Activated naive CD8-positive, alpha-beta T cell treated with anti-CD3 and anti-CD28 coated beads for 36 hours (primary cell): ENCODE results near the gene TBX18. TPM values are rescaled to one million over a fixed set of nuclear protein-coding genes. Genes with fewer than 3 reads are reported as not detected.

Experiments
- DNase-seq: peaks from one replicate; pipeline ENCODE4 v3.0.0; 2021
- H3K27ac Mint-ChIP-seq: one replicate; pipeline ENCODE4 v1.8.0; 2022; ENCODE audit warnings: mild to moderate bottlenecking, moderate library complexity, mixed read lengths
- H3K27me3 Mint-ChIP-seq: one replicate; pipeline ENCODE4 v1.8.0; 2022; ENCODE audit warnings: mild to moderate bottlenecking, mixed read lengths
- H3K36me3 Mint-ChIP-seq: one replicate; pipeline ENCODE4 v1.8.0; 2021; ENCODE audit warnings: mild to moderate bottlenecking, mixed read lengths
- H3K4me1 Mint-ChIP-seq: one replicate; pipeline ENCODE4 v1.8.0; 2021; ENCODE audit warnings: mixed read lengths
- H3K4me3 Mint-ChIP-seq: one replicate; pipeline ENCODE4 v1.8.0; 2022; ENCODE audit warnings: mild to moderate bottlenecking, moderate library complexity, mixed read lengths
- H3K9me3 Mint-ChIP-seq: one replicate; pipeline ENCODE4 v1.8.0; 2022; ENCODE audit warnings: mixed read lengths
- total RNA-seq, 2 experiments: library from RNA; stranded (reverse); gene quantifications; one replicate each; pipeline ENCODE4 v1.2.3, GENCODE V29; 2021

Gene TBX18
- total RNA-seq, 2 experiments from 2014 or later, result not detected

GRCh38 chr6:84685983-84686584 is 78.3 kb downstream of the TBX18 start:
- Mint-ChIP-seq H3K27ac (no peak overlapping the region), H3K9me3 (no peaks in the 10 kb centered on the region)
- DNase-seq, result no peak

GRCh38 chr6:84681693-84682326 is 82.6 kb downstream of the TBX18 start:
- no peak for DNase-seq
- Mint-ChIP-seq H3K4me3 (no peak overlapping the region), H3K4me1 (no peaks in the 10 kb centered on the region), H3K36me3 (no peaks in the 10 kb centered on the region), H3K27me3 (no peaks in the 10 kb centered on the region), H3K9me3 (no peaks in the 10 kb centered on the region), H3K27ac (no peak overlapping the region)

More at GRCh38 chr6:84685983-84686584, 78.3 kb downstream of the TBX18 start:
- H3K27me3 Mint-ChIP-seq, result no peaks in the 10 kb centered on the region
- H3K36me3 Mint-ChIP-seq, result no peaks in the 10 kb centered on the region
- H3K4me3 Mint-ChIP-seq, result no peak overlapping the region
- H3K4me1 Mint-ChIP-seq, result no peaks in the 10 kb centered on the region

DNA sequence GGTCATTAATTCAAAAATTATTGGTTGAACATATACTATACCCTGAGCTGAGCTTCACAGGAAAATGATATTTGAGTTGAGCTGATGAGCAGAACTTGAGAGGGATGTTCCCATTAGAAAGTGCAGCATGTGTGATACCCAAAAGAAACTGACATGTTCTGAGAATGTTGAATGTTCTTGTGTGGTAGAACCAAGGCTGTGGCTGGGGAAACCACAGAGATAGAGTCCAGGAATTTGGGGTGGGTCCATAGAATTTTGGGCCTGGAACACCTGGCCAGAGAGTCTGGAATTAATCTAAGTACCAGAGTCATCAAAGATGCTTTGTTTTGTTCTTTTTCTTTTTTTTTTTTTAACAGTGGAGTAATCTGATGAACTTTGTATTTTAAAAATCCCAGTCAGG is 88.7 kb downstream of the TBX18 start:
- H3K27me3 Mint-ChIP-seq, result no peaks in the 10 kb centered on the region
- no peak for DNase-seq
- H3K9me3 Mint-ChIP-seq, result peaks cover 3% of the 10 kb centered on the region
- H3K36me3 Mint-ChIP-seq, result no peaks in the 10 kb centered on the region
- H3K4me1 Mint-ChIP-seq, result no peaks in the 10 kb centered on the region
- no peak overlapping the region for H3K4me3 Mint-ChIP-seq
- no peak overlapping the region for H3K27ac Mint-ChIP-seq

DNA sequence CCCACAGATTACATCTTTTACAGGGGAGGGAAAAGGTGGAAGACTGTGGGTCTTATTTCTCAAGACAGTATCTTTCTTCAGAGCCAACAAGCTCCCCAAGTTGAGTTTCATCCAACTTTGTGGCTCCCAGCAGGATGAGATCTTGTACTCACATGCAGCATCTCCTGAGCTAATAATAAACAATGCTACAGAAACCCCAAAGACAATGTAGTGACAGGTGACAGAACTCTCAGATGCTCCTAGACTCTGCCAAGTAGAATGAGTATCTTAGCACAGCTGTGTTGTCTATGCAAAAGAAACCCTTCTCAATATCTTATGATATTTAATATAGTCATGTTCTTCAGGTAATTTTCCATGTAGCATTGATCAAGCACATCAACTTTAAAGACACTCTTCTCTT is 90.0 kb downstream of the TBX18 start:
- Mint-ChIP-seq H3K4me3 (no peak overlapping the region), H3K4me1 (no peaks in the 10 kb centered on the region), H3K36me3 (no peaks in the 10 kb centered on the region), H3K27ac (no peak overlapping the region), H3K9me3 (peaks cover 3% of the 10 kb centered on the region), H3K27me3 (no peaks in the 10 kb centered on the region)
- no peak for DNase-seq

DNA sequence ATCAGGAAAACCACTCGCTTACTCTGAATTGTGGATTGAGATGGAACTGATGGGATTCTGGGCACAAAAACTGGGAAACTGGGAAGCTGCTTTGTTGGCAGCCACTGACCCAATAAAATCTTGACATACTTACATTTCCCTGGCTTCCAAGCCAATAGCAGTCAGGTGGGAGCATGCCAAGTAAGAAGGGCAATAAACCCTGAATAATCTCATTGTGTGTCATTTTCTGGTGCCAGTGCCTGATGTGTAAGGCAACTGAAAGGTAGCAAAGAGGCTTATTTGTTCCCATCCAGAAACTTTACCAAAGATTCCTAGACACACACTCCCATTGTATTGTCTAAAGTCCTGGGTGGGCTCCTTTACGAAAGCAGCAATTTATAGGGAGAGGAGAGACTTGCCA is 93.2 kb downstream of the TBX18 start:
- H3K27ac Mint-ChIP-seq, result no peak overlapping the region
- H3K4me1 Mint-ChIP-seq, result no peaks in the 10 kb centered on the region
- H3K36me3 Mint-ChIP-seq, result no peaks in the 10 kb centered on the region
- no peak overlapping the region for H3K4me3 Mint-ChIP-seq
- no peaks in the 10 kb centered on the region for H3K9me3 Mint-ChIP-seq
- H3K27me3 Mint-ChIP-seq, result no peaks in the 10 kb centered on the region
- no peak for DNase-seq

- H3K36me3 Mint-ChIP-seq, result no peaks in the 10 kb centered on the region
- H3K27ac Mint-ChIP-seq, result no peak overlapping the region
- no peaks in the 10 kb centered on the region for H3K4me1 Mint-ChIP-seq
- no peaks in the 10 kb centered on the region for H3K9me3 Mint-ChIP-seq
- DNase-seq, result no peak
- no peaks in the 10 kb centered on the region for H3K27me3 Mint-ChIP-seq
- no peak overlapping the region for H3K4me3 Mint-ChIP-seq
Observed at GRCh38 chr6:84669945-84670344, 94.5 kb downstream of the TBX18 start.

GRCh38 chr6:84667252-84668213 is 96.9 kb downstream of the TBX18 start:
- H3K27ac Mint-ChIP-seq, result no peak overlapping the region
- no peaks in the 10 kb centered on the region for H3K36me3 Mint-ChIP-seq
- H3K4me3 Mint-ChIP-seq, result no peak overlapping the region
- H3K27me3 Mint-ChIP-seq, result no peaks in the 10 kb centered on the region
- H3K4me1 Mint-ChIP-seq, result no peaks in the 10 kb centered on the region
- DNase-seq, result no peak
- H3K9me3 Mint-ChIP-seq, result no peaks in the 10 kb centered on the region

- Mint-ChIP-seq H3K27me3 (no peaks in the 10 kb centered on the region), H3K36me3 (no peaks in the 10 kb centered on the region), H3K4me1 (no peaks in the 10 kb centered on the region), H3K27ac (no peak overlapping the region), H3K4me3 (no peak overlapping the region), H3K9me3 (no peaks in the 10 kb centered on the region)
- no peak for DNase-seq
Observed at GRCh38 chr6:84665401-84665800, 99.0 kb downstream of the TBX18 start.

- H3K27ac Mint-ChIP-seq, result no peak overlapping the region
- H3K4me1 Mint-ChIP-seq, result no peaks in the 10 kb centered on the region
- H3K4me3 Mint-ChIP-seq, result no peak overlapping the region
- H3K9me3 Mint-ChIP-seq, result no peaks in the 10 kb centered on the region
- no peak for DNase-seq
- no peaks in the 10 kb centered on the region for H3K27me3 Mint-ChIP-seq
- H3K36me3 Mint-ChIP-seq, result no peaks in the 10 kb centered on the region
Observed at GRCh38 chr6:84663866-84664265, 100.5 kb downstream of the TBX18 start.

- Mint-ChIP-seq H3K27ac (no peak overlapping the region), H3K9me3 (no peaks in the 10 kb centered on the region), H3K36me3 (no peaks in the 10 kb centered on the region), H3K4me3 (no peak overlapping the region), H3K4me1 (no peaks in the 10 kb centered on the region), H3K27me3 (no peaks in the 10 kb centered on the region)
- DNase-seq, result no peak
Observed at GRCh38 chr6:84657486-84657885, 106.9 kb downstream of the TBX18 start.

DNA sequence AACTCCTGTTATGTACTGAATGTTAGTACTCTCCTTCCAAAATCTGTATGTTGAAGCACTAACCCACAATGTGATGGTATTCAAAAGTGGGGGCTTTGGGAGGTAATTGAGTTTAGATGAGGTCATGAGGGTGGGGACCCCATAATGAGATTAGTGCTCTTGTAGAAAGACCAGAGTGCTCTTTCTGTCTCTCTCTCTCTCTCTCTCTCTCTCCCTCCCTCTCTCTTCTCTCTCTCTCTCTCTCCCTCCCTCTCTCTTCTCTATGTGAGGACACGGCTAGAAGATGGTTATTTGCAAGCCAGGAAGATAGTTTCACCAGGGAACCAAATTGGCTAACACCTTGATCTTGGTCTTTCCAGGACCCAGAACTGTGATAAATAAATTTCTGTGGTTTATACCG is 107.4 kb downstream of the TBX18 start:
- DNase-seq, result no peak
- no peaks in the 10 kb centered on the region for H3K27me3 Mint-ChIP-seq
- no peak overlapping the region for H3K27ac Mint-ChIP-seq
- no peaks in the 10 kb centered on the region for H3K36me3 Mint-ChIP-seq
- H3K9me3 Mint-ChIP-seq, result no peaks in the 10 kb centered on the region
- no peaks in the 10 kb centered on the region for H3K4me1 Mint-ChIP-seq
- no peak overlapping the region for H3K4me3 Mint-ChIP-seq

DNA sequence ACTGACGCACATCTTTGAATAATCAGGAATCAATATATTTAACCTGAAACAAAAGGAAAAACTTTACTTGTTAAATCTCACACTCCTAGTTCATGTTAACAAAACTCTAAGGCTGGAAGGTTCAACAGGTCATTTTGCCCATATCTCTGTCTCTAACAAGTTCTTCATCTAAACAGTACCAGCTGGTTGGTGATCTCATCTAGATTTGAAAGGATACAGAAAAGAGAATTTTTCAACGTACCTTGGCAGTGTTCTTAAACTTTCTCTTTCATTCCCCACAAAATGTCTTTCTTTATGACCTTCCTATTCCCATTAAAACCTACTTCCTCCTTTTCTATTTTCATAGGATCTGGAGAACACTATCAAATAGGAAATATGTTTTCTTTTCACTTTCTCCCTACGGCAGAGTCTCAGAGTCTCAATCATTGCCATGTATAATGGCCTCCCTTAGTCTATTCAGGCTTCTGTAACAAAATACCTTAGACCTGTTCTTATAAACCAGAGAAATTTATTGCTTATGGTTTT is 111.3 kb downstream of the TBX18 start:
- Mint-ChIP-seq H3K4me3 (no peak overlapping the region), H3K4me1 (no peaks in the 10 kb centered on the region), H3K27me3 (no peaks in the 10 kb centered on the region), H3K36me3 (no peaks in the 10 kb centered on the region), H3K27ac (no peak overlapping the region), H3K9me3 (no peaks in the 10 kb centered on the region)
- DNase-seq, result no peak

DNA sequence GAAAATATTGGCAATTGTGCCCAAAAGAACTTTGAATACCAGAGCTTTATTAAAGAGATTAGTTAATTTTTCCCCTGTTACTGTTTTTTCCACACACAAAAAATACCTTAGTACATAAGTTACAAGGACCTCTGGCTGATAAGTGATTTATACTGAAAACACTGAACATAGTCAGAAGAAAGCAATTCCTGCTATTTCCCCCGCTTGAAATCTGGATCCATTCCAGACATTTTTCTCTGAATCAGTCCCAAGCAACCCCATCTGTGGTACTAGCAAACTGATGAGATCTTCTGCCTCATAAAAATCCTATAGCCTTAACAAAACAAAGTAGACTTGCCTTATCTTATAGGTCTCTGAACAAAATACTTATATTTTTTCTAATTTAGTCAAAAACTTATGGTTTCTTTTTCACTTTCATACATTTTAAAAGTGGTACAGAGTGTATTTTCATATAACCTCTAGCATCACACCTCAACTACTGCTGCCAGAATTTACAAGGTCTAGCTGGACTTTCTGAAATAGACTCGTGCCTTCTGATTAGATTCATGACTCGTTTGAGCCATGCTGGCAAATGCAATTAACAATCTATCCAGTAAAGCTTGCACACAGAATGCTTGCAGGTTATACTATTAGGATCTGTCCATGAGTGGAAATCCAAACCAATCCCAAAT is 111.9 kb downstream of the TBX18 start:
- Mint-ChIP-seq H3K27ac (no peak overlapping the region), H3K4me3 (no peak overlapping the region), H3K9me3 (no peaks in the 10 kb centered on the region), H3K27me3 (no peaks in the 10 kb centered on the region), H3K4me1 (no peaks in the 10 kb centered on the region), H3K36me3 (no peaks in the 10 kb centered on the region)
- DNase-seq, result no peak

DNA sequence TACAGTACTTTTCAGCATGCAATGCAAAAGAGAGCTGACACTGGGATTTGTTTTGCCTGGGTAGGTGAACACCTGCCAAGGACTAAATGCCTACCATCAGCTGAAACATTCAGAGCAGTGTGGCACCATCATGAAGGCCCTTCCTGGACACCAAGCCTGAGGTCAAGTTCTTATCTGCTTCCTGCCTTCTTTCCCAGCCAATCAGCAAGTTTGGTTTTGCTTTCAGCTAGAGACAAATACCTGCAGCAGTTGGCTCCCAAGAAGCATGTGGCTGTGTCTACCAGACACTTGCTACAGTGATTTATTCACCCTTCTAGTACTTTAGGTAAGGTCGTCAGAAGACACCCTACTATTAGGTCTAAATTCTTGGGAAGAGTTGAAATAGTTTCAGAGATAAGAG is 112.8 kb downstream of the TBX18 start:
- no peaks in the 10 kb centered on the region for H3K4me1 Mint-ChIP-seq
- H3K27ac Mint-ChIP-seq, result no peak overlapping the region
- H3K4me3 Mint-ChIP-seq, result no peak overlapping the region
- no peak for DNase-seq
- no peaks in the 10 kb centered on the region for H3K9me3 Mint-ChIP-seq
- no peaks in the 10 kb centered on the region for H3K36me3 Mint-ChIP-seq
- no peaks in the 10 kb centered on the region for H3K27me3 Mint-ChIP-seq

DNA sequence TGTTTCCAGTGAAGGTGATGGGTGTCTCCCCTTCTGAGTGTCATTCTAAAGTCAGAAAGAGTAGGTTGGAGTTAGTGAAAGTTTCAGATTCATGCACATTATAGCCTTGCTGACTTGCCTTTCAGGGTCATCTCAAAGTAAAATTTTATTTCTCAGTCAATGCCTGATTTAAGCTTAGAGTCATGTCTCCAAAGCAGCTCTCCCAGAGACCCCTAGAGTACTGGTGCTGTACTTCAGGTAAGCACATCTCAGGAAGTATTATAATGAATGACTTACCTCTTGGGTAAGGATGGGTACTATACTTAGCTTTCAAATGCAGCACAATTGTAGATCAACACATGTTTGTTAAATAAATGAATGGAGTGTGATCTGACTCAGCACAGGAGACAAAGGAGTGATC is 116.0 kb downstream of the TBX18 start:
- no peaks in the 10 kb centered on the region for H3K27me3 Mint-ChIP-seq

More for the DNA sequence above, 116.0 kb downstream of the TBX18 start:
- no peaks in the 10 kb centered on the region for H3K9me3 Mint-ChIP-seq
- no peaks in the 10 kb centered on the region for H3K4me1 Mint-ChIP-seq
- no peak for DNase-seq
- no peak overlapping the region for H3K27ac Mint-ChIP-seq
- H3K36me3 Mint-ChIP-seq, result no peaks in the 10 kb centered on the region
- no peak overlapping the region for H3K4me3 Mint-ChIP-seq
